Sigmoid colon (tissue), 4 donors: ENCODE results near the gene PPM1F.

Experiments used
- EP300 ChIP-seq, 4 donors: sonication (generic); formaldehyde crosslinking; IDR thresholded peaks; one replicate each; pipeline ENCODE4 v1.6.1; 2017; ENCODE audit warnings: antibody characterized with exemption in 4 of 4
- POLR2A ChIP-seq, 2 donors: fragments of 450-650 bp; IDR thresholded peaks; one replicate each; pipeline ENCODE4 v1.6.1; 2016; ENCODE audit warnings: antibody characterized with exemption in 2 of 2, mild to moderate bottlenecking in 2 of 2, moderate library complexity in 2 of 2
- POLR2AphosphoS5 ChIP-seq, 4 donors: sonication (generic); formaldehyde crosslinking; IDR thresholded peaks; one replicate each; pipeline ENCODE4 v1.6.1; 2017; ENCODE audit warnings: antibody characterized with exemption in 4 of 4
- TF ChIP-seq, protein P1 (sequence below), 4 experiments: fragments of 450-650 bp in 3 of 4; fragments of 200-600 bp in 1 of 4; IDR thresholded peaks; one replicate each; pipeline ENCODE4 v1.5.1; 2016 to 2019; ENCODE audit warnings: antibody characterized with exemption in 4 of 4, mild to moderate bottlenecking in 3 of 4, moderate library complexity in 2 of 4

DNA sequence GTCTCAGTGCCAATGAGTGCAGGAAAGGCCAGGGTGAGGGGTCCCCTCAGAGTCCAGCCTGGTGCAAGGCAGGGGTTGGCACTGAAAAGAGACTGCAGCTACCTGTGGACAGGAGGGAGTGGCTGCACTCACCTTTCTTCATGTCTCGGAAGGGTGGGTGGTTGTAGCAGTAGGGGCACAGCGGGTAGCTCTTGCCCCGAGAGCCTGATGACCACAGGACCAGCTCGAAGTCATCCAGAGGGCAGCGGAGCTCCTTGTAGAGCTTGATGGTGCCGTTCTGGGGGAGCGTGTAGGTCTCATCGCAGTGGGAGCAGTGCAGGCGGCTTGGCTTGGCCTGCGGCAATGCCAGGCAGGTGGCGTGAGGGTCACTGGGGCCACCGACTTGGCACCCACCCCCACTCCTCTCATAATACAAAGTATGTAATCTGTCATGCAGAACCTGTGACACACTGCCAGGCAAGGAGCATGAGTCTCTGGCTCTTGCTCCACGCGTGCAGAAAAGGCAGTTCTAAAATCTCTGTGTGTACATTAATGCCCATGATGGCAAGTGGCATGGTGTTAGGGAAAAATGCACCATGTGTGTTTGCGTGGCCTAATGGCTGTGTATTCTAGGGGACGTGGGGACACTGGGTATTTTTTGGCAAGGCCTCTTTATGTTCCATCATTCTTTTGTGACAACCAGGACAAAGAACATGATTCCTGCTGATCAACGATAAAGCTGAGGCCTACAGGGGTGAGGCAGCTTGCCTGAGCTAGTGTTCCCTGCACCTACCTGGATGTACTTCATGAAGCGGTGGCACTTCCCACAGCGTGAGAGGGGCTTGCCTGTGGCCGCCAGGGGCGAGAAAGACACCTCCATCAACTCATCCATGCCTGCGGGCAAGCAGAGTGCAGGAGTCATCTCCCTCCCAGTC is 6.0 kb upstream of the PPM1F start:
- TF ChIP-seq, protein P1, sequence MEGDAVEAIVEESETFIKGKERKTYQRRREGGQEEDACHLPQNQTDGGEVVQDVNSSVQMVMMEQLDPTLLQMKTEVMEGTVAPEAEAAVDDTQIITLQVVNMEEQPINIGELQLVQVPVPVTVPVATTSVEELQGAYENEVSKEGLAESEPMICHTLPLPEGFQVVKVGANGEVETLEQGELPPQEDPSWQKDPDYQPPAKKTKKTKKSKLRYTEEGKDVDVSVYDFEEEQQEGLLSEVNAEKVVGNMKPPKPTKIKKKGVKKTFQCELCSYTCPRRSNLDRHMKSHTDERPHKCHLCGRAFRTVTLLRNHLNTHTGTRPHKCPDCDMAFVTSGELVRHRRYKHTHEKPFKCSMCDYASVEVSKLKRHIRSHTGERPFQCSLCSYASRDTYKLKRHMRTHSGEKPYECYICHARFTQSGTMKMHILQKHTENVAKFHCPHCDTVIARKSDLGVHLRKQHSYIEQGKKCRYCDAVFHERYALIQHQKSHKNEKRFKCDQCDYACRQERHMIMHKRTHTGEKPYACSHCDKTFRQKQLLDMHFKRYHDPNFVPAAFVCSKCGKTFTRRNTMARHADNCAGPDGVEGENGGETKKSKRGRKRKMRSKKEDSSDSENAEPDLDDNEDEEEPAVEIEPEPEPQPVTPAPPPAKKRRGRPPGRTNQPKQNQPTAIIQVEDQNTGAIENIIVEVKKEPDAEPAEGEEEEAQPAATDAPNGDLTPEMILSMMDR (IDR thresholded peaks at IDR 0.05), result no peak
- no peak for TF ChIP-seq POLR2A (IDR thresholded peaks at IDR 0.05)
- TF ChIP-seq EP300 (IDR thresholded peaks at IDR 0.05), result no peak
- no peak for TF ChIP-seq POLR2AphosphoS5 (IDR thresholded peaks at IDR 0.05)
